H9 (cell line): ENCODE data around the gene IGFBP5. TPM values are rescaled to one million over a fixed set of nuclear protein-coding genes. Genes with fewer than 3 reads are reported as not detected.

Source experiments
- DNase-seq: peaks from one replicate; pipeline ENCODE4 v3.0.0-alpha.2; 2017
- H2AFZ ChIP-seq: one replicate; pipeline ENCODE4 v1.6.1; 2013; ENCODE audit warnings: mild to moderate bottlenecking, low read length, control low read depth, moderate library complexity
- H2AK5ac ChIP-seq: 2 replicates; pipeline ENCODE4 v1.6.1; 2013; ENCODE audit warnings: low read length, control low read depth, mixed read lengths; ENCODE audit not compliant: insufficient read length
- H2BK120ac ChIP-seq: one replicate; pipeline ENCODE4 v1.6.1; 2013; ENCODE audit warnings: low read depth, mild to moderate bottlenecking, low read length, control low read depth, inconsistent platforms; ENCODE audit not compliant: poor library complexity, severe bottlenecking
- H2BK12ac ChIP-seq: 2 replicates; pipeline ENCODE4 v1.6.1; 2013; ENCODE audit warnings: low read length, control low read depth, mixed read lengths, low read depth; ENCODE audit not compliant: insufficient read length
- H2BK15ac ChIP-seq: 2 replicates; pipeline ENCODE4 v1.6.1; 2013; ENCODE audit warnings: low read depth, low read length, control low read depth
- H2BK20ac ChIP-seq: one replicate; pipeline ENCODE4 v1.6.1; 2013; ENCODE audit warnings: low read depth, mild to moderate bottlenecking, low read length, control low read depth, inconsistent platforms; ENCODE audit not compliant: poor library complexity, severe bottlenecking
- H2BK5ac ChIP-seq: 2 replicates; pipeline ENCODE4 v1.6.1; 2013; ENCODE audit warnings: low read length, control low read depth, mixed read lengths; ENCODE audit not compliant: insufficient read length
- H3K14ac ChIP-seq: 2 replicates; pipeline ENCODE4 v1.6.1; 2013; ENCODE audit warnings: low read length, control low read depth; ENCODE audit not compliant: insufficient read depth
- H3K18ac ChIP-seq: 2 replicates; pipeline ENCODE4 v1.6.1; 2013; ENCODE audit warnings: low read depth, mild to moderate bottlenecking, mixed read lengths, low read length, control low read depth; ENCODE audit not compliant: insufficient read length
- H3K23ac ChIP-seq: 2 replicates; pipeline ENCODE4 v1.6.1; 2013; ENCODE audit warnings: low read length, control low read depth, mixed read lengths, low read depth; ENCODE audit not compliant: insufficient read length
- H3K23me2 ChIP-seq: 2 replicates; pipeline ENCODE4 v1.6.1; 2013; ENCODE audit warnings: low read depth, mild to moderate bottlenecking, mixed read lengths, low read length, control low read depth; ENCODE audit not compliant: insufficient read length, poor library complexity, severe bottlenecking
- H3K27ac ChIP-seq: 2 replicates; pipeline ENCODE4 v1.5.1; 2013; ENCODE audit warnings: low read length, control low read depth, mixed read lengths, low read depth; ENCODE audit not compliant: insufficient read length
- H3K27me3 ChIP-seq: 2 replicates; pipeline ENCODE4 v1.6.1; 2013; ENCODE audit warnings: low read length, control low read depth, inconsistent platforms; ENCODE audit not compliant: insufficient read depth
- H3K4ac ChIP-seq: 2 replicates; pipeline ENCODE4 v1.6.1; 2013; ENCODE audit warnings: low read depth, mild to moderate bottlenecking, control low read depth, inconsistent platforms, low read length, moderate library complexity
- H3K4me1 ChIP-seq: 2 replicates; pipeline ENCODE4 v1.6.1; 2013; ENCODE audit warnings: low read length, control low read depth, inconsistent platforms; ENCODE audit not compliant: insufficient read depth
- H3K4me2 ChIP-seq: 2 replicates; pipeline ENCODE4 v1.6.1; 2013; ENCODE audit warnings: low read length, control low read depth, mixed read lengths; ENCODE audit not compliant: insufficient read length, insufficient read depth
- H3K56ac ChIP-seq: 2 replicates; pipeline ENCODE4 v1.6.1; 2013; ENCODE audit warnings: low read depth, mild to moderate bottlenecking, mixed read lengths, low read length, control low read depth; ENCODE audit not compliant: insufficient read length
- H3K79me1 ChIP-seq: 2 replicates; pipeline ENCODE4 v1.6.1; 2013; ENCODE audit warnings: low read depth, mild to moderate bottlenecking, moderate library complexity, low read length, control low read depth, inconsistent platforms; ENCODE audit not compliant: insufficient read depth, poor library complexity, severe bottlenecking
- H3K79me2 ChIP-seq: 2 replicates; pipeline ENCODE4 v1.6.1; 2013; ENCODE audit warnings: low read length, control low read depth, inconsistent platforms; ENCODE audit not compliant: insufficient read depth
- H3K9ac ChIP-seq: 2 replicates; pipeline ENCODE4 v1.6.1; 2013; ENCODE audit warnings: low read length, control low read depth, mixed read lengths; ENCODE audit not compliant: insufficient read length; ENCODE audit errors: extremely low read depth
- H3K9me3 ChIP-seq: one replicate; pipeline ENCODE4 v1.6.1; 2013; ENCODE audit warnings: low read depth, low read length, inconsistent platforms; ENCODE audit not compliant: control insufficient read depth
- H3T11ph ChIP-seq: one replicate; pipeline ENCODE4 v1.6.1; 2013; ENCODE audit warnings: mild to moderate bottlenecking, low read length, control low read depth, inconsistent platforms
- H4K20me1 ChIP-seq: one replicate; pipeline ENCODE4 v1.6.1; 2013; ENCODE audit not compliant: control insufficient read depth, insufficient read length, insufficient read depth
- H4K5ac ChIP-seq: 2 replicates; pipeline ENCODE4 v1.6.1; 2013; ENCODE audit warnings: low read depth, mild to moderate bottlenecking, mixed read lengths, low read length, control low read depth; ENCODE audit not compliant: insufficient read length
- H4K8ac ChIP-seq: replicated peaks from 2 replicates; pipeline ENCODE4 v1.6.1; 2013; ENCODE audit warnings: low read length, control low read depth, mixed read lengths, low read depth; ENCODE audit not compliant: insufficient read length
- H4K91ac ChIP-seq: 2 replicates; pipeline ENCODE4 v1.6.1; 2013; ENCODE audit warnings: low read depth, mild to moderate bottlenecking, moderate library complexity, mixed read lengths, low read length, control low read depth; ENCODE audit not compliant: insufficient read length
- H3K27ac Mint-ChIP-seq, 3 experiments: 2 replicates in 2 of 3; 3 replicates in 1 of 3; pipeline ENCODE4 v1.8.0; 2020 to 2021; ENCODE audit warnings: mixed read lengths in 3 of 3, mild to moderate bottlenecking in 1 of 3, moderate library complexity in 1 of 3
- H3K27me3 Mint-ChIP-seq: 2 replicates; pipeline ENCODE4 v1.8.0; 2021; ENCODE audit warnings: low read depth, mild to moderate bottlenecking, moderate library complexity, mixed read lengths
- H3K36me3 Mint-ChIP-seq, 3 experiments: 2 replicates in 2 of 3; 3 replicates in 1 of 3; pipeline ENCODE4 v1.8.0; 2020 to 2021; ENCODE audit warnings: low read depth in 3 of 3, mixed read lengths in 3 of 3; ENCODE audit not compliant: insufficient read depth in 1 of 3
- H3K4me1 Mint-ChIP-seq, 2 experiments: 2 replicates each; pipeline ENCODE4 v1.8.0; 2020; ENCODE audit warnings: mixed read lengths in 2 of 2
- H3K4me3 Mint-ChIP-seq, 2 experiments: 2 replicates in 1 of 2; 3 replicates in 1 of 2; pipeline ENCODE4 v1.8.0; 2020 to 2021; ENCODE audit warnings: mild to moderate bottlenecking in 2 of 2, mixed read lengths in 2 of 2, moderate library complexity in 1 of 2
- H3K9me3 Mint-ChIP-seq, 2 experiments: 2 replicates in 1 of 2; 3 replicates in 1 of 2; pipeline ENCODE4 v1.8.0; 2020; ENCODE audit warnings: mild to moderate bottlenecking in 2 of 2, mixed read lengths in 2 of 2, moderate library complexity in 1 of 2
- WGBS: extraction: QIAGEN DNeasy Blood & Tissue Kit; methylation state at CpG from one replicate; pipeline ENCODE4 v1.1.7; 2013; ENCODE audit warnings: missing lambda C conversion rate, low lambda C conversion rate, mixed read lengths; ENCODE audit not compliant: insufficient read length; ENCODE audit errors: extremely low coverage; 5-methylcytosine and 5-hydroxymethylcytosine counted together
- total RNA-seq: library from RNA; stranded (reverse); gene quantifications from 2 replicates; pipeline ENCODE4 v1.2.1, GENCODE V29; 2021
- TF ChIP-seq, protein P1 (sequence below): fragments of 200-600 bp; sonication (generic); conservative IDR thresholded peaks from 3 replicates; pipeline ENCODE4 v1.8.0; 2021; ENCODE audit warnings: antibody characterized with exemption, mild to moderate bottlenecking

Gene IGFBP5
- total RNA-seq, 1 experiment from 2014 or later, result 0.90 TPM

DNA sequence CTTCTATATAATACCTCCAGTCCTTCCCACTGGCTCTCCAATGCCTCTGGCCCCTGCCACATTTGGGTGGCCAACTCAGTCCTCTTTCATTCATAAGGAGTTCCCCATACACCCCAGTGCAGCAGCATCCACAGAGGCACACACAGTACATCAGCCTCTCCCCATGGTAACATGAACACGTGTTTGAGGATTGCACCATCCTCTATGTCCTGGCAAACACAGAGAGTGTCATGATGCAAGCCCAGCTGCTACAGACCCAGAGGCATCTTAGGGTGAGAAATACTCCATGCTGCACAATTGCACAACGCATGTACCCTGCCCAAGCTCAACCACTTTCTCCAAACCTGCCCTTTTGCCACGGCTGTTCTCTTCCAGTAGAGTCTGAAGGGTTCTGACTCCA, 11.5 kb downstream of the IGFBP5 start:
- no peaks in the 10 kb centered on the region for H4K20me1 ChIP-seq
- no peak overlapping the region for H2BK12ac ChIP-seq
- Mint-ChIP-seq H3K4me1 (peaks cover 23 to 34% of the 10 kb centered on the region in 2 experiments), H3K4me3 (no peak overlapping the region), H3K27me3 (peaks cover 18% of the 10 kb centered on the region), H3K27ac (no peak overlapping the region; a peak in 2 of 7 replicates), H3K36me3 (no peaks in the 10 kb centered on the region), H3K9me3 (no peaks in the 10 kb centered on the region)
- WGBS, result no CpG with 5 or more reads among the region's 3 CpGs
- H2BK20ac ChIP-seq, result no peak overlapping the region
- no peak overlapping the region for H4K8ac ChIP-seq
- no peaks in the 10 kb centered on the region for H3K79me2 ChIP-seq
- no peaks in the 10 kb centered on the region for H3K23me2 ChIP-seq
- no peak overlapping the region for H3K4me2 ChIP-seq
- H4K5ac ChIP-seq, result no peak overlapping the region
- no peak overlapping the region for H3K23ac ChIP-seq
- no peak overlapping the region for H3K14ac ChIP-seq
- no peak overlapping the region for H2BK15ac ChIP-seq
- H3K9ac ChIP-seq, result no peak overlapping the region
- no peak overlapping the region for H2BK5ac ChIP-seq
- no peak overlapping the region for H2BK120ac ChIP-seq
- no peaks in the 10 kb centered on the region for H3K27me3 ChIP-seq
- H3K4ac ChIP-seq, result no peak overlapping the region
- H3K9me3 ChIP-seq, result no peaks in the 10 kb centered on the region
- no peak for DNase-seq
- no peaks in the 10 kb centered on the region for H3K79me1 ChIP-seq
- no peak overlapping the region for H3K18ac ChIP-seq
- H2AFZ ChIP-seq, result no peak overlapping the region
- H4K91ac ChIP-seq, result no peak overlapping the region
- H3K4me1 ChIP-seq, result peaks cover 6% of the 10 kb centered on the region; the same call in 1 of the 2 replicates
- H3T11ph ChIP-seq, result no peak overlapping the region
- H2AK5ac ChIP-seq, result no peak overlapping the region
- TF ChIP-seq, protein P1, sequence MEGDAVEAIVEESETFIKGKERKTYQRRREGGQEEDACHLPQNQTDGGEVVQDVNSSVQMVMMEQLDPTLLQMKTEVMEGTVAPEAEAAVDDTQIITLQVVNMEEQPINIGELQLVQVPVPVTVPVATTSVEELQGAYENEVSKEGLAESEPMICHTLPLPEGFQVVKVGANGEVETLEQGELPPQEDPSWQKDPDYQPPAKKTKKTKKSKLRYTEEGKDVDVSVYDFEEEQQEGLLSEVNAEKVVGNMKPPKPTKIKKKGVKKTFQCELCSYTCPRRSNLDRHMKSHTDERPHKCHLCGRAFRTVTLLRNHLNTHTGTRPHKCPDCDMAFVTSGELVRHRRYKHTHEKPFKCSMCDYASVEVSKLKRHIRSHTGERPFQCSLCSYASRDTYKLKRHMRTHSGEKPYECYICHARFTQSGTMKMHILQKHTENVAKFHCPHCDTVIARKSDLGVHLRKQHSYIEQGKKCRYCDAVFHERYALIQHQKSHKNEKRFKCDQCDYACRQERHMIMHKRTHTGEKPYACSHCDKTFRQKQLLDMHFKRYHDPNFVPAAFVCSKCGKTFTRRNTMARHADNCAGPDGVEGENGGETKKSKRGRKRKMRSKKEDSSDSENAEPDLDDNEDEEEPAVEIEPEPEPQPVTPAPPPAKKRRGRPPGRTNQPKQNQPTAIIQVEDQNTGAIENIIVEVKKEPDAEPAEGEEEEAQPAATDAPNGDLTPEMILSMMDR, result no peak
- no peak overlapping the region for H3K56ac ChIP-seq
- H3K27ac ChIP-seq, result no peak overlapping the region
